HepG2 (cell line): Measurements from ENCODE around the gene SH3GLB2. TPM values are rescaled to one million over a fixed set of nuclear protein-coding genes. Genes with fewer than 3 reads are reported as not detected.

ENCODE experiments used
- AHDC1 ChIP-seq: sonication (generic); formaldehyde crosslinking; IDR thresholded peaks from 2 replicates; pipeline ENCODE4 v1.5.1; 2020; ENCODE audit warnings: mild to moderate bottlenecking, missing genetic modification reagents, borderline replicate concordance
- ARID5B ChIP-seq: IDR thresholded peaks from 2 replicates; pipeline ENCODE4 v1.4.0; 2020; ENCODE audit warnings: mild to moderate bottlenecking, missing genetic modification reagents
- CBX1 ChIP-seq: IDR thresholded peaks from one replicate; pipeline ENCODE4 v1.6.1; 2016; ENCODE audit warnings: antibody characterized with exemption, low read depth
- DMTF1 ChIP-seq: sonication (generic); formaldehyde crosslinking; IDR thresholded peaks from 2 replicates; pipeline ENCODE4 v1.4.0; 2020; ENCODE audit warnings: mild to moderate bottlenecking, missing genetic modification reagents
- ISX ChIP-seq: sonication (generic); formaldehyde crosslinking; conservative IDR thresholded peaks from 2 replicates; pipeline ENCODE4 v1.5.0; 2020; ENCODE audit warnings: missing genetic modification reagents
- LRRFIP1 ChIP-seq: sonication (generic); formaldehyde crosslinking; conservative IDR thresholded peaks from 2 replicates; pipeline ENCODE4 v1.4.0; 2020; ENCODE audit warnings: missing genetic modification reagents
- MED8 ChIP-seq: sonication (generic); formaldehyde crosslinking; IDR thresholded peaks from 2 replicates; pipeline ENCODE4 v1.8.1; 2023; ENCODE audit warnings: mild to moderate bottlenecking, missing genetic modification reagents; ENCODE audit not compliant: insufficient replicate concordance
- PAWR ChIP-seq: sonication (generic); formaldehyde crosslinking; IDR thresholded peaks from 2 replicates; pipeline ENCODE4 v1.4.0; 2020; ENCODE audit warnings: missing genetic modification reagents, mild to moderate bottlenecking, borderline replicate concordance
- TBL1XR1 ChIP-seq: fragments of 150-350 bp; IDR thresholded peaks from 2 replicates; pipeline ENCODE4 v1.6.1; 2014; ENCODE audit warnings: borderline replicate concordance, low read length; ENCODE audit not compliant: partially characterized antibody
- ZFAT ChIP-seq: sonication (generic); formaldehyde crosslinking; conservative IDR thresholded peaks from 2 replicates; pipeline ENCODE4 v1.8.1; 2023; ENCODE audit warnings: missing genetic modification reagents, inconsistent platforms
- ZFP36L2 ChIP-seq: sonication (generic); formaldehyde crosslinking; IDR thresholded peaks from 2 replicates; pipeline ENCODE4 v1.4.0; 2020; ENCODE audit warnings: missing genetic modification reagents
- ZNF292 ChIP-seq: sonication (generic); formaldehyde crosslinking; IDR thresholded peaks from 2 replicates; pipeline ENCODE4 v1.8.1; 2022; ENCODE audit warnings: mild to moderate bottlenecking, low read depth, missing genetic modification reagents, borderline replicate concordance
- ZNF510 ChIP-seq: sonication (generic); formaldehyde crosslinking; IDR thresholded peaks from 2 replicates; pipeline ENCODE4 v1.4.0; 2020; ENCODE audit warnings: low read depth, mild to moderate bottlenecking, missing genetic modification reagents
- ZNF615 ChIP-seq: sonication (generic); formaldehyde crosslinking; IDR thresholded peaks from 2 replicates; pipeline ENCODE4 v1.5.0; 2020; ENCODE audit warnings: mild to moderate bottlenecking, missing genetic modification reagents, borderline replicate concordance
- polyA plus RNA-seq, 8 experiments: library from polyadenylated mRNA; depleted of rRNA in 3 of 8; stranded (reverse) in 7 of 8; unstranded in 1 of 8; fragments of >200 nt; fragmentation: Illumina TruSeq in 4 of 8; extraction: Trizol in 4 of 8; gene quantifications; 2 replicates each; pipeline versions ENCODE4 v1.2.1 to v1.2.3, GENCODE V29; 2011 to 2016; ENCODE audit warnings: low read depth in 4 of 8, missing spikeins in 1 of 8, mixed read lengths in 1 of 8; ENCODE audit not compliant: insufficient read depth in 1 of 8
- total RNA-seq, 5 experiments: library from RNA; depleted of rRNA; stranded (reverse); fragments of >200 nt; fragmentation: Illumina TruSeq; extraction: Trizol; gene quantifications; 2 replicates each; pipeline ENCODE4 v1.2.3, GENCODE V29; 2016; ENCODE audit warnings: low read depth in 1 of 5

Gene SH3GLB2
- total and polyA plus RNA-seq, 2 of the 13 experiments (the other 11 are each of a cell fraction or from before 2014, with no cell fraction given): 24.0 to 40.6 TPM

- no peak for TF ChIP-seq AHDC1 (CRISPR knock-in tag)
- TF ChIP-seq CBX1: no peak
- TF ChIP-seq ZNF510 (CRISPR knock-in tag): no peak
- TF ChIP-seq ZNF292: no peak
- TF ChIP-seq ISX (CRISPR knock-in tag): no peak
- TF ChIP-seq ZFP36L2 (CRISPR knock-in tag): 0 out of 2 replicates have a peak, but pooled peaks have one; percentile 72
- TF ChIP-seq LRRFIP1 (CRISPR knock-in tag): no peak
- TF ChIP-seq ZNF615: no peak
- TF ChIP-seq ZFAT: no peak
- TF ChIP-seq PAWR (CRISPR knock-in tag): no peak
- no peak for TF ChIP-seq MED8 (CRISPR knock-in tag)
- no peak for TF ChIP-seq TBL1XR1
- TF ChIP-seq ARID5B (CRISPR knock-in tag): no peak
- 0 out of 2 replicates have a peak, but pooled peaks have one; percentile 54 for TF ChIP-seq DMTF1 (CRISPR knock-in tag)
These were observed 8.3 kb upstream of the SH3GLB2 start, which contains the start of gene MIGA2 (continued) for GRCh38 chr9:129036241-129036922.
